Stimulated activated CD8-positive, alpha-beta memory T cell treated with anti-CD3 and anti-CD28 coated beads, Interleukin-4, amount 100 ng/mL, for 48 hours (primary cell): ENCODE data around the gene FAM13C.
"Not testable (repeated sequence)": the region's sequence is repeated elsewhere in the genome, so short reads cannot be mapped to it uniquely, and the experiment has no call there.

Experiments used
- DNase-seq: peaks from one replicate; pipeline ENCODE4 v3.0.0-alpha.2; 2020

FAM13C gene

DNA sequence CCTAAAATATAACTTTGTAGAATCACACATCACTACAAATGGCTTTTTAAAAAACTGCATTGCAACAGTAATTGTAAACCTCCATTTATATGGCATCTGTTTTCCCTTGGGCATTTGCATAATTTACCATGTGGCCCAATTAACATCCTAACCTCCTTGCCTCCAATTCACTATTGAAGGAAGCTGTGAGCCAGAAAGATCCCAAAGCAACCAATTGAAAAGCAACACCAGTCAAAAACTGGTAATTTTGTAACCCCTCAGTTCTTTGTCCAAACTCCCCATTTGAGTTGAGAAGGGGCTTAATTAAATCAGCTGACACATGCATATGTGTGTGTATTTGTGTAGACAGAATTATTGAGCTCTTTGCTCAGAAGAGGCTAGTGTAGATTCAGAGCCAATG is 90.3 kb downstream of the FAM13C start:
- DNase-seq: no peak

DNA sequence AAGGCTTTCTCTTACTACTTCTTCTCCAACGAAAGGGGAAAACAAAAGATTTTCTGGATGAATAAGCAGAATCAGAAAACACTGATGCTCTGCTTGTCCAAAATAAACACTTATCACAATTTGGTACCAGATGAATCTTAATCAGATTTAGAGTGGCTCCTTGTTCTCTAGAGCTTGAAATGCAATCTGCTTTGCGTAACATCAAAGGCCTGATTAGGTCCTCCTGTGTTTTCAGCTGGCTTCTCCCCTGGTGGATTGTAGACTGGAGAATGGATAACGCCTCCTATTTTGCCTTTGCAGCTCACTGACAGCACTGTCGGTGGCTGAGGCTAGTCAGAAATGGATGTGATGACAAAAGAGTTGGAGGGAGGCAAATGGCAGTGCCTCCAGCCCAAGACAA is 91.2 kb downstream of the FAM13C start:
- DNase-seq: no peak

DNA sequence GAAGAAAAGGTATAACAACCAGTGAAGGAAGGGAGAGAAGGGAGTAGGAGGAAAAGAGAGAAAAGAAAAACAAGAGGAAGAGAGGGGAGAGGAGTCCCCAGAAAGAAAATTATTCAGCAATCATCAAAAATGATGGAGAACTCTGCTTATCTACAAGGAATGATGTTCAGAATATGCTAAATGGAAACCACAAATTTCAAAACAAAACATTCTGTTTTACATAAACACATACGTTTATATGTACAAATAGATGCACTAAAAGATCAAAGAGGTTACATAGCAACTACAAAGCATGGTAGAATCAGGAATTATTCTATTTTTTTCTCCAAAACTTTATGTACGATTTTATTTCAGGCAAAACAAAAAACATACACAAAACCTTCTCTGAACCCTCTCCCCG is 91.9 kb downstream of the FAM13C start:
- no peak for DNase-seq

DNA sequence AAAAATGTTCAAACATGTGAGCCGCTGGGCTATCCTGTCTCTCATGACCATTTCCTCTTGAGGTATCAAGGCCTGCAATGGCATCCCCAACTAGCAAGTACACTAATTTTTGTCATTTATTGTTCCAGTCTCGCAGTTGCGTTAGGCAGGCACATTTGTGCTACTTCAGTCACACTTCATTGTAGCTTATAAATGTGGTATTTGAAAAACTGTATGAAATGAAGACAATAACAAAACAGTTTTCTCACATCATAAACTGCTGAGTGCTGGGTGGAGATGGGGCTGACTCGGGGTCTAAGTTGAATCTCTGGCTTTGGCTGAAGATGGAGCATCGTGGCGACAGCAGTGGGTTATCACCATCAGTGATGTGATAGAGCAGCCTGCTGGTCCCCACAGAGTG is 92.7 kb downstream of the FAM13C start:
- DNase-seq: no peak

DNA sequence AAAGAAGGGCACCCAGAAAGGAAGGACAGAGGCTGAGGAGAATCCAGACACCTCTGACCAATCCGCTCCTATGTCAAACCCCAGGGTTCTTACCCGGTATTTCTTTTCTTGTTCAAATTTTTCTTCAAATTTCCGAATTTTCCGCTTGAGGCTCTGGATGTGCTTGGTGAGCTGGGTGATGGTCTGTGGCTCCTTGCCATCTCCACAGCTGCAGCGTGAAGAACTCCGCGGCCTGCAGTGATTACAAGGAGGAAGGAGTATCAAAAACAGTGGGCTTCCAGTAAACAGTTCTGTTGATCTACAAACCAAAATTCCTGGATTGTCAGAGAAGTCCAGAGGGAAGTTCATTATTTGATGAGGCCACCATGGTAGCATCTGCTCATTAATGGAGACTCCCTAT is 93.9 kb downstream of the FAM13C start:
- DNase-seq: no peak

DNA sequence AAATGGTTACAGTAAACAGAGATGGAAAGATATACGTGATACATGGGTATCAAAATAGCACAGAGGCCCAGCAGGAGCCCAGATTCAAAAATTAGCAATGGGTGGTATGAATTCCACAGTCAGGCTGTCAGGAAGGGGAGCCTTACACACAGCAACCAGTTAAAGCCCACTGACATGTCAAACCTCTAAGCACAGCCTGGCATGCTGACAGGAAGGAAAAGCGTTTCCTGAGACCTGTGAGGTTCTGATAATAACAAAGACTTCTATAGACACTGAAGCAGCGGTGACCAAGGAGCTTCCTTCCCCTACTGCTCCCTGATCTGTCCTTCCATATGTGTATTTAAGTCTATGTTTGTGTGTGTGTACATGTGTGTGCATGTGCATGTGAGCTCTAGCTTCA is 96.0 kb downstream of the FAM13C start:
- DNase-seq: no peak

DNA sequence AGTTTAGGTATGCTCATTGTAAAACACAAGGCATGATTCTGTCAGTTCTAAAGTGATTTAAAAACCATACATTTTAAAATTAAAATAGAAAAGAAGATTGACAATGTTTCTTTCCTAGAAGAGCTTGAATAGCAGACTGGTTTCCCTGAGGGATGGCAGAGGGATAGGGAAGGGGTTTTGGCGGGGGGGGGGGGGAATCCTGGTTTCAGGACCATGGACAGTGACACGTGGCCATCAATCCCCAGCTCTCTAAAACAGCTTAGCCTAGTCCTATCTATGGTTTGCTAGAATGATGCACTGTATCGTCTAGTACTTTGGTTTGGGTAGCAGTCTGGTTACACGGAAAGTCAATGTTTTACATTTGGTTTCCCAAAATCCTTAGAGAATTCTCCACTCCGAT is 97.2 kb downstream of the FAM13C start:
- no peak for DNase-seq

DNA sequence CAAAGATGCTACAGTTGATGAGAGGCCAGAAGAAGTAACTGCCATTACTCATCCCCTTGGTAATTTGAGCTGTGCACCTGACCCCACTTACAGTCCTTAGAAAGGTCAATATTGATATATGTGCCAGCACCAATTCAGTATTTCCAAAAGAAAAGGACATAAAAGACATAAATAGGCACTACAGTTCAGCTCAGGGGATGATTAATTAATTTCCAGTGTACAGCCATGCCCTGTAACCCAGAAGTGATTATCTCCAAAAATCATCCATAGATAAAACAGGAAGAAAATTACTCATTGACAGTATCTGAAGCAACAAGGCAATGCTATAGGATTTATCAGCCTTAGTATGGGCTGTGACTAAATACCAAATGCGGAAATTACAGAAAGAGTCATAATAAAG is 103.5 kb downstream of the FAM13C start:
- DNase-seq: no peak

DNA sequence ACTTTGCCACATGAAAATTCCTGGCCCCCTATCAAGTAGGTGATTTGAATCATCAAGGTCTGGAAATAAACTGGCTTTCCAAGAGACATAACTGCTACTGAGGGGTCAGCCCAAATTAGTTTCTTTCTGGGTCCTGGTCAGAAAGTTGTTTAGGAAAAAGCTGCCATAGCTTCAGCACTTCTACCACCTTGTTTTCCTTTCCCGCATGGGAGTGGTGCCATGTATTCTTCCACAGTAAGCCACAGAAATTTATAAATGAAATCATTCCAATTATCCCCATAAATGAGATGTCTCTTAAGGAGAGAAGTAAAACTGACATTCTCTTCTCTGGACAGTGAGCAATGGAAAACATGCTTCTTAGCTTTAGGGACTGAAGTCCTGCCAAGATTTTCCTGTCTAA is 105.1 kb downstream of the FAM13C start:
- DNase-seq: no peak

DNA sequence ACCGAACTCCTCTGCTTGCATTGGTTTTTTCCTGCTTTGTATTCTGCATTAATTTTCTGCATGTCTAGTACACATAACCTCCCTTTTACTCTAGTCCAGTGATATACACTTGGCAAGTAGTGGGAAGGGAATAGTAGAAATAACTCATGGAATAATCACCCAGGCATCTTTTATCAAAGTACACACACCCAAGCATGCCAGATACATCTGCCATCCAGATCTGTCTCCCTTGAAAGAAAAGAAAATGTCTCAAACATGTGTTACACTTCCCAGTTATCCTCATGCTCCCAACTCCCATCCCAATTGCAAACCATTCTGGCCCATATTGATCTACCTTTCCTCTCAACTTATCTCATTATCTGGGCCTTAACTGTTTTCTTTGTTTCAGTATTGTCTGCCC is 106.9 kb downstream of the FAM13C start:
- DNase-seq: no peak

DNA sequence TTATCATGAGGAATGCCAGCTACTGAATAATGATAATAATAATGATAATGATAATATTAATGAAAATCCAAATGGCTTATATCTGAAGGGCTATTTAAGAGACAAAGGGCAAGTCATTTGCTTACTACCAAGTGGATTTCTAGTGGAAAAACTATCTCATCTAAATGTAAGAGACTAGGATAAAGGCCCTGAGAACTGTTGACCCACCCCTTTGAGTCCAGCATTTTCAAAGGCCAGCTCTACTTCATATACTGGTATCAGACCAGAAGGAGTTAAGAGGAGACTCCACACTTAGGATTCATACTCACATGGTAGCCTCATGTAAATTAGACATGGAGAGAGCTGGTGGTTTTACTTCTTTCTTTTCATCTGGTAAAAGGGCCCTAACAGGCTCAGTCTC is 109.9 kb downstream of the FAM13C start:
- no peak for DNase-seq

DNA sequence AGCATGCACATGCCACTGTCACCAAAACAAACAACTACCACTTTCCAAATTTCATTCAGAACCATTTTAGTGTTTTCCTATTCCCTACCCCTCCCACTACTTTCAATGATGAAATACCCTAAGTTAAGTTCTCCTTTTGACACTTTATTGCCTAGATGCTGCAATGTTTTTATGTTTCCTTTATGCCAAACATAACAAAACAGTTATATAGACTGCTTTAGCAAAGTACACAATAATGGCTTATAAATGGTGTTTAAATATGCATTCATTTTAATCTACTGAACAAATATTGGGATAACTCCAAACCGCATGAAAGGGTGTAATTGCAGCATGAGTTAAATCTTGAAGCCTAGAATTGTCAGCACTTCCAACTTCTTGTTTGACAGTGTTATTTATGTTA is 116.7 kb downstream of the FAM13C start:
- no peak for DNase-seq

DNA sequence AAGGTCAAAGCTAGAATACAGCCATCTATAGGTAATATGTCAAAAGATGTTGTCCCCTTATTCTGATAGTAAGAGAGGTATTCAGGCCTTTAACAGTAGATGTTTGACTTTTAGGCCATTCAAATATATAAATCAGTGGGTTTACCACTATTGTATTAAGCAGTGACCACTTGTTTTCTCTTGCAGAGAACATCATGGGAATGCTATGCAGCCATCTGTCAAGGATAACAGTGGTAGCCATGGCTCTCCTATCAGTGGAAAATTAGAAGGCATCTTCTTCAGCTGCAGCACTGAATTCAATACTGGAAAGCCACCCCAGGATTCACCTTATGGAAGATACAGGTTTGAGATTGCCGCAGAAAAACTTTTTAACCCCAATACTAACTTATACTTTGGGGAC is 117.5 kb downstream of the FAM13C start:
- no peak for DNase-seq

DNA sequence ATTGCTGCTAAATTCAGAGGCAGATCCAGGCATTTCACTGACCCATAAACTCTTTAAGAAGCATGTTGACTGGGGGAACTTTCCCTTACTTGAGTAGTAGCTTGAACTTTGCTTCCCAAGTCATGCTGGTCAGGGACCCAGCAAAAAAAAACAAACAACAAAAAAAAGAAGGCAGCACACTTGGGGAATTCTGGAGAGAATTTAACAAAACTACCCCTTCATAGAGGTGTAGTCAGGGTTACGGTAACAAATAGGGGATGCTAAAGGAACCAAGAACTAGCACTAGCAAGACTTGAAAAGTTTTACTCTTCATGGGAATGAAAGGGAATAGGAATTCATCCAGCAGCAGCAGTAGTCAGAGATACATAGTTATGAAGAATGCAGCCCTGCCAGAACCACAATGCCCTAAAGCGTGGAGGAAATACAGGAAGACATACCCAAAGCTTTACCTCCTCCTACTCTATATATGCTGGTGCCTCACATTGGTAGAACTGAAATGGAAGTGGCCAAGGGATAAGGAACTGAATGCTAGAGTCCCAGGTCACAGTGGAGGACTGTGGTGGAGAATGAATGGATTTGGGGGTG is 118.6 kb downstream of the FAM13C start:
- no peak for DNase-seq

DNA sequence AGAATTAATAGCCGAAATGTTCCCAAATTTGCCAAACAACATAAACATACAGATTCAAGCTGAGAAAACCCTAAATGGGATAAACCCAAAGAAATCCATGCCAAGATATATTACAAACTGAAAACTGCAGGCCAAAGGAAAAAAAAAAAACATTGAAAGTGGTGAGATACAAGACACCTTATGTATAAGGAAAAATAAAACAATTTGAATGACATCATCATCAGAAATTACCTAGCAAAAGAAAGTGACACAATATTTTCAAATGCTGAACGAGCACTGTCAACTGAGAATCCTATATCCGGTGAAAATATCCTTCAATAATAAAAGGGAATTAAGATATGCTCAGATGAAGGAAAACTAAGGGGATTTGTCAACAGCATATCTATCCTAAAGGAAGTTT is 119.4 kb downstream of the FAM13C start:
- DNase-seq: no peak

DNA sequence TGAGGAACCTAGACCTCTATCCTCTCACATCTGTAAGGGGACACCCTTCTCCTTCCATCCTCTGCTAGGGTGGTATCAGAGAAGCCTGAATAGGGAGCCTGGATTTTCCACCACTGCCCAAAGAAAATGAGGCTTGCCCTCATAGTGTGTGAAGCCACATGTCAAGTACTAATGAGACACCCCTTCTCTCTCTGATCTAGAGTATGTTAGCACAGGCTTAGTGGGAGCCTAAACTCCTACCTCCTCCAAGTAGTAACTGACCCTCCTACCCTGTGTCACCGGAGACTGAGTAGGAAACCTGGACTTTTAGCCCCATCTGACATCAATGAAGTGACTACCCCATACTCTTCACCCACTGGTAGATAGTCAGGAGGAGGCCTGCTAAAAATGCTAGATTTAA is 120.3 kb downstream of the FAM13C start:
- no peak for DNase-seq

DNA sequence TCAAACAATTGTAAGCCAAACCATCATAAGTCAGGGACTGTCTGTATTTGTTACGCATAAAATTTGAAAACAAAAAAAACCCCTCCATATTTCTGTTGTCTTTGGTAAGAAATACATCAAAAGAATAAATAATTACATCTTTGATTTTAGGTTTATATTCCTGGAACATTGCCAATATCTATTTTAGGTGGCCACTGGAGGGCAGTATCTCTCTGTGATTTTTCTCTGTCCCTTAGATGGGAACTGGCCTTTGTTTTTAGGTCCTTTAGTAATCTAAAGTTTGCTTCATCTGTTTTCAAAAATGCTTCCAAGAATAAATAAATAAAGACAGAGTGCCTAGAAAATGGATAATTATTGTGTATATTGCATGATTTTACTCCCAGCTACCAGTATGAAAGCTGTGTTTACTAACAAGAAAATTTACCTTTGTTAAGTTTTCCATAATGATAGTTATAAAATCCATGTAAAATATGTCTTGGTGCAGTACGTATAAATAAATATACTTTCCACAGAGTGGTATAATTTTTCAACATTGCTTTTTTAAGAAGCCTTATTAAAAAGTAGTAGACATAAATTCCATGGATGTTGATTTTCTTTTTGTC is 121.7 kb downstream of the FAM13C start:
- no peak for DNase-seq

DNA sequence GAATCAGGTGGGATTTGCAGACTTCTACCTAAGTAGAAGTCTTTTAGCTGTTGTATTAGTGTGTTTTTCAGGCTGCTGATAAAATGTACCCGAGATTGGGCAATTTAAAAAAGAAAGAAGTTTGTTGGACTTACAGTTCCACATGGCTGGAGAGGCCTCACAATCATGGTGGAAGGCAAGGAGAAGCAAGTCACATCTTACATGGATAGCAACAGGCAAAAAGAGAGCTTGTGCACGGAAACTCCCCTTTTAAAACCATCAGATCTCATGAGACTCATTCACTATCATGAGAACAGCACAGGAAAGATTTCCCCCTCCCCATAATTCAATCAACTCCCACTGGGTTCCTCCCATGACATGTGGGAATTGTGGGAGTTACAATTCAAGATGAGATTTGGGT is 123.2 kb downstream of the FAM13C start:
- not testable (repeated sequence) for DNase-seq

DNA sequence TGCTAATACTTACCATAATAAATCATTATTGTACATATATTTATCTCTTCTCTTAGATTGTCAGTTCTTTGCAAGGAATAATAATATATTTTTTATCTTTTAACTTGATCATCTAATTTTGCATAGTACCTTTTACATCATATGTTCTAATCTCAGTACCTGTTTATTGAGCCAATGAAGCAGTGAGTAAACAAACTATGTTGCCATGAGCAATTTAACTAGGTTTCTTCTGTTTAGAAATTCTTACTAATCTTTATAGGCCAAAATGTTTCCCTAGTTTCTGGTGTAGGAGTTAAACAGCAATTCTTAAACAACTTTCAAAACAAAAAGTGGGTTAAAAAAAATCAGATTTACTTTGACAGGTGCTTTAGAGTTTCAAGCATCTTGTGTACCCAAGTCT is 124.6 kb downstream of the FAM13C start:
- no peak for DNase-seq

DNA sequence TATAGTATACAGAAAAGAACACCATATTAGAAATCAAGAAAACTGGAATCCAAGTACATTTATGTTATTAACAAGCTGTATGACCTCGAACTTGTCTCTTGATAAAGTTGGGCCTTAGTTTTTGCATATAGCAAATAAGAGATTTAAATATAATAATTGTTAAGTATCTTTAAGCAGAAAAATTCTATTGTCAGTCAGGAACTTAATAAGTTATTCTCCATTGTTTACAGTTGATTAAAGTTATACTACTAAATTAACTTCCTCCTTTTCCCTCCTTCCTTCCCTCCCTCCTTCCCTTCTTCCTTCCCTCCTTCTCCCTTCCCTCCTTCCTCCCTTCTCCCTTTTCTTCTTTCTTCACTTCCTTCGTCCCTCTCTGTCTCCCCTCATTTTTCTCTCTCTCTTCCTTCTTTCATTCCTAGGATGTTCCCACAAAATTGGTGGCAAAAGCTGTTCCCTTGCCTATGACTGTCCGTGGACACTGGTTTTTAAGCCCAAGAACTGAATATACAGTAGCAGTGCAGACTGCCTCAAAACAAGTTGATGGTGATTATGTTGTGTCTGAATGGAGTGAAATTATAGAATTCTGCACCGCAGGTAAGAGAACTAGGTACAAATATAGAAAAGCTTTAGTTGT is 126.2 kb downstream of the FAM13C start:
- no peak for DNase-seq

DNA sequence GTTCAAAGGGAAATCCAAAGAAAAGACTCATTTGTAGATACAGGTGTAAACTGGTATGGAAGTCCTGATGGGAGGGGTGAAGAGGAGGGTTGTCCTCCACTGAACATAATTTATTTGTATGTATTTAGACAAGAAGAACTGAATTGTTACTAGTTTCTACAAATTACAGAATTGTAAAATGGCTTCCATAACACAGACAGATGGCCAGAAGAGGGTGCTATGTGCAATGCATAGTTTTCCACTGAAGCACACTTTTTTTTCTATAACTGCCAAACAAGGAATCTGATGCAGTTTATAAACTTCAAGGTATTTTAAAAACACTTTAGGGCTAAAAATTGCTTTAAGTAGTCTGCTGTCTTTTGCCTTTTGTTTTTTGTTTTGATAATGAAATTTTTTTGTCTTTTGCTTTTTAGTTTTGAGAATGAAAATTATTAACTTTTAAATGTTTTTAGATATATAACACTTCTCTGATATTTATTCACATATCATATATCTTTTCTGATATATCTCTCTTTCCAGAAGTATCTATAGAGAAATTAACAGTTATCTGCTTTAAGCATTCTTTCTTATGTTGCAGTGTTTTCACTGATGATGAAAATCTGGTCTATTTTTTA is 127.4 kb downstream of the FAM13C start:
- no peak for DNase-seq

DNA sequence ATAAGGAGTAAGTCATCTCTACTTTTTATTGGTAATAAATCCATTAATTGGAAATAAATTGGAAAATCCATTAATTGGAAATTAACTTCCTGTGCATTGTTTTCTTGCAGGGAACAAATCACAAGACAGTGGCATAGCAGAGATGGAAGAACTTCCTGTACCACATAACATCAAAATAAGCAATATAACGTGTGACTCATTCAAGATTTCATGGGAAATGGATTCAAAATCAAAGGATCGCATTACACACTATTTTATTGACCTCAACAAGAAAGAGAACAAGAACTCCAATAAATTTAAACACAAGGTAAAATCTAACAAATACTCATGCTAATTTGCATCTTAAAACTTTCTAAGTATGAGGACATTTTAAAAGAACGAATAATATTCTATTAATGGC is 128.2 kb downstream of the FAM13C start:
- DNase-seq: no peak

DNA sequence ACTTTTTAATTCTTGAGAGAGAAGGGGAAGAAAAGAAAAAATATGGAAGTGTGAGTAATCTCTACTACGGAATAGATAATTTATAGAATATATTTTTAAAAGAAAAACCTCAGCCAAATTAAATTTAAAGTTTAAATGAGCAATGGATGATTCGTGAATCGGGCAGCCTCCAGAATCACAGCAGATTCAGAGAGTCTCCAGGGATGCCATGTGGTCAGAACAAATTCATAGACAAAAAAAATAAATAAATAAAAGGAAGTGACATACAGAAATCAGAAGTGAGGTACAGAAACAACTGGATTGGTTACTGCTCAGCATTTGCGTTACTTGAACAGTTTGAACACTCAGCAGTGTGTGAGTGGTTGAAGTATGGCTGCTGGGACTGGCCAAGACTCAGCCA is 132.9 kb downstream of the FAM13C start:
- DNase-seq: no peak

DNA sequence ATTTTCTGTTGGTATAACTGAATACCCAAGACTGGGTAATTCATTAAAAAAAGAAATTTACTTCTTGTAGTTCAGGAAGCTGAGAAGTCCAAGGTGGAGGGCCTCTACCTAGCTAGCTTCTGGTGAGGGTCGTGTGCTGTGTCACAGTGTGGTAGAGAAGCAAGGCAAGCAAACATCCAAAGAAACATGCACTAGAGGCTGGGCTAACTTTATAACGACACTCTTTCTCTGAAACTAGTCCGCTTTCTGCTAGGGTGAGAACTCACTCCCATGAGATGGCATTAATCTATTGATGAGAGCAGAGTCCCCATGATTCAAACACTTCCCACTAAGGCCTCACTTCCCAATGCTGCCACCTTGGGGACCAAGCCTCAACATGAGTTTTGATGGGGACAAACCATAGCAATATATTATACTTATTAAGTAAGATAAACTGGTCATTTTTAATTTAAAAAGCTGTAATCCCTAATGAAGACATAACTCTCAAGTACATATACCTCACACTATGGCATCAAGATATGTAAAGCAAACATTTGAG is 135.1 kb downstream of the FAM13C start:
- no peak for DNase-seq
